Karpas-422 (cell line): ENCODE data around the gene PRKCG. TPM values are rescaled to one million over a fixed set of nuclear protein-coding genes. Genes with fewer than 3 reads are reported as not detected.
A peak's percentile ranks its signal among the peaks of the same experiment; 100 is the strongest.

Source experiments
- DNase-seq: peaks from one replicate; pipeline ENCODE4 v3.0.0-alpha.2; 2015
- H2AFZ ChIP-seq: fragments of 200-600 bp; sonication (generic); 2 replicates; pipeline ENCODE4 v1.6.1; 2014; ENCODE audit warnings: antibody characterized with exemption, low read length, mixed read lengths
- H3K27ac ChIP-seq: fragments of 200-600 bp; sonication (generic); 2 replicates; pipeline ENCODE4 v1.5.1; 2014; ENCODE audit warnings: mild to moderate bottlenecking, low read length, moderate library complexity
- H3K27me3 ChIP-seq: fragments of 200-600 bp; sonication (generic); 2 replicates; pipeline ENCODE4 v1.6.1; 2014; ENCODE audit warnings: low read length, mixed read lengths
- H3K36me3 ChIP-seq: fragments of 200-600 bp; sonication (generic); 2 replicates; pipeline ENCODE4 v1.6.1; 2014; ENCODE audit warnings: low read length, mixed read lengths; ENCODE audit not compliant: insufficient read depth
- H3K4me1 ChIP-seq: fragments of 200-600 bp; sonication (generic); 2 replicates; pipeline ENCODE4 v1.6.1; 2014; ENCODE audit warnings: mild to moderate bottlenecking, low read length, mixed read lengths
- H3K4me2 ChIP-seq: fragments of 200-600 bp; sonication (generic); 2 replicates; pipeline ENCODE4 v1.6.1; 2014; ENCODE audit warnings: low read length, low read depth, mild to moderate bottlenecking; ENCODE audit not compliant: poor library complexity, severe bottlenecking
- H3K4me3 ChIP-seq: fragments of 200-600 bp; sonication (generic); 2 replicates; pipeline ENCODE4 v1.5.1; 2014; ENCODE audit warnings: mild to moderate bottlenecking, antibody characterized with exemption, low read length, mixed read lengths
- H3K79me2 ChIP-seq: fragments of 200-600 bp; sonication (generic); 2 replicates; pipeline ENCODE4 v1.6.1; 2014; ENCODE audit warnings: mild to moderate bottlenecking, low read length, mixed read lengths
- H3K9ac ChIP-seq: fragments of 200-600 bp; sonication (generic); 2 replicates; pipeline ENCODE4 v1.6.0; 2014; ENCODE audit warnings: low read length
- H3K9me2 ChIP-seq: fragments of 200-600 bp; sonication (generic), shearing (Covaris generic); replicated peaks from 2 replicates; pipeline ENCODE4 v1.6.0; 2014; ENCODE audit warnings: mild to moderate bottlenecking, low read length, moderate library complexity; ENCODE audit not compliant: insufficient read depth
- H3K9me3 ChIP-seq: fragments of 300-700, 200-600 bp; sonication (generic); 2 replicates; pipeline ENCODE4 v1.6.1; 2014; ENCODE audit warnings: low read length, mixed read lengths
- H4K20me1 ChIP-seq: fragments of 200-600 bp; sonication (generic); 2 replicates; pipeline ENCODE4 v1.6.1; 2014; ENCODE audit warnings: mild to moderate bottlenecking, antibody characterized with exemption, low read length, low read depth; ENCODE audit not compliant: insufficient read depth
- total RNA-seq: library from RNA; depleted of rRNA; stranded (reverse); fragments of >200 nt; shearing (Covaris generic); gene quantifications from 2 replicates; pipeline ENCODE4 v1.2.3, GENCODE V29; 2014; ENCODE audit warnings: low replicate concordance

Gene PRKCG
- total RNA-seq, 1 experiment from 2014 or later = not detected

DNA sequence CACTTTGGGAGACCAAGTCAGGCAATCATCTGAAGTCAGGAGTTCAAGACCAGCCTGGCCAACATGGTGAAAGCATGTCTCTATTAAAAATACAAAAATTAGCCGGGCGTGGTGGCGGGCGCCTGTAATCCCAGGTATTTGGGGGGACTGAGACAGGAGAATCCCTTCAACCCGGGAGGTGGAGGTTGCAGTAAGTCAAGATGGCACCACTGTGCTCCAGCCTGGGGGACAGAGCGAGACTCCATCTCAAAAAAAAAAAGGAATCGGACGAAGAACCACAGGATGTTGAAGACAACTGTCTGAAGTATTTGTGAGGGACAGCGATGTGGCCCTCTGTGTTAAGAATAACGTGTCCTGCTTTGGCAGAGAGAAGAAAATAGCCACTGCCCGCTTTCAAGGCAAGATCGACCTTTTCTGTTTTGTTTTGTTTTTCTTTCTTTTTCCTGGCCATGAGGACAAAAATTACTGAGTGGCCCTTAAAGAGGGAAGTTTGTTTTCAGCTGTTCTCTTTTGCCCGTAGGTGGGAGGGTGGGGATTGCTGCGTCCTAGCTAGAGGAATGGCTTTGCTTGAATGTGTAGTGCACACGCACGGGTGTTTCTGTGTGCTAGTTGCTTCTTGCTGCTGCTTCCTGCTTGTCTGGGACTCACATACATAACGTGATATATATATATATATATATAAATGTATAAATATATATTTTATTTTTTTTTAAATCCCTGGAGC, 6.2 kb upstream of the PRKCG start:
- no peaks in the 10 kb centered on the region for H3K9me3 ChIP-seq
- H3K36me3 ChIP-seq = no peaks in the 10 kb centered on the region
- H3K27me3 ChIP-seq = no peaks in the 10 kb centered on the region
- H3K9me2 ChIP-seq = no peaks in the 10 kb centered on the region
- no peaks in the 10 kb centered on the region for H3K4me1 ChIP-seq
- H2AFZ ChIP-seq = no peak overlapping the region
- H3K79me2 ChIP-seq = no peaks in the 10 kb centered on the region
- no peak overlapping the region for H3K4me2 ChIP-seq
- H3K4me3 ChIP-seq = no peak overlapping the region
- H4K20me1 ChIP-seq = no peaks in the 10 kb centered on the region
- H3K9ac ChIP-seq = no peak overlapping the region
- no peak overlapping the region for H3K27ac ChIP-seq
- peak; percentile 26 for DNase-seq

- H3K4me2 ChIP-seq = no peak overlapping the region
- H3K27me3 ChIP-seq = no peaks in the 10 kb centered on the region
- H3K4me1 ChIP-seq = peaks cover 2% of the 10 kb centered on the region; the same call in 1 of the 2 replicates
- H2AFZ ChIP-seq = no peak overlapping the region
- no peak overlapping the region for H3K4me3 ChIP-seq
- H3K9me3 ChIP-seq = no peaks in the 10 kb centered on the region
- no peak overlapping the region for H3K27ac ChIP-seq
- H3K36me3 ChIP-seq = no peaks in the 10 kb centered on the region
- H3K79me2 ChIP-seq = no peaks in the 10 kb centered on the region
- H4K20me1 ChIP-seq = no peaks in the 10 kb centered on the region
- H3K9me2 ChIP-seq = no peaks in the 10 kb centered on the region
- DNase-seq = peak; percentile 28
- H3K9ac ChIP-seq = no peak overlapping the region
Observed at GRCh38 chr19:53876651-53877224, 5.3 kb upstream of the PRKCG start.

GRCh38 chr19:53877361-53877766, 4.6 kb upstream of the PRKCG start:
- peak; percentile 38 for DNase-seq
- Histone ChIP-seq H4K20me1 (no peaks in the 10 kb centered on the region), H3K27me3 (no peaks in the 10 kb centered on the region), H3K9me2 (no peaks in the 10 kb centered on the region), H3K79me2 (no peaks in the 10 kb centered on the region), H3K9me3 (no peaks in the 10 kb centered on the region), H3K27ac (no peak overlapping the region), H3K9ac (no peak overlapping the region), H3K4me2 (no peak overlapping the region), H2AFZ (no peak overlapping the region), H3K4me3 (no peak overlapping the region), H3K4me1 (peaks cover 5% of the 10 kb centered on the region; the same call in 1 of the 2 replicates), H3K36me3 (no peaks in the 10 kb centered on the region)

DNA sequence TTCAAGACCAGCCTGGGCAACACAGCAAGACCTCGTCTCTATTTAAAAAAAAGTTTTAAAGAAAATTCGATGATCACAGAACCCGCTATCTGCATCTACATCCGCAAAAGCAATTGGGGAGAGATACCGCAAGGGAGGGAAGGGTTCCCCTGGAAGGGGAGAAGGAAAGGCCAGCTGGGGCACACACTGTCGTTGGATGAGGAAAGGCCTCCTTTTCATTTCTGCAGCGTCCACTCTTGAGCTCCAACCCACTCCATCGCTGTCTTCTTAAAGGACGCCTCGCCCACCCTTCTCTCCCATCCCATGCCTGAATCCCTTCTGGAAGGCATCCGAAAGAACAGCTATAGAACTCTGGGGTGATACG, 3.2 kb upstream of the PRKCG start:
- Histone ChIP-seq H3K4me3 (no peak overlapping the region), H3K9me2 (no peaks in the 10 kb centered on the region), H3K4me2 (no peak overlapping the region), H3K36me3 (no peaks in the 10 kb centered on the region), H3K9ac (no peak overlapping the region), H3K4me1 (peaks cover 11% of the 10 kb centered on the region), H3K27ac (no peak overlapping the region), H2AFZ (no peak overlapping the region), H3K79me2 (no peaks in the 10 kb centered on the region), H3K9me3 (no peaks in the 10 kb centered on the region), H3K27me3 (no peaks in the 10 kb centered on the region), H4K20me1 (no peaks in the 10 kb centered on the region)
- DNase-seq = peak; percentile 14

DNA sequence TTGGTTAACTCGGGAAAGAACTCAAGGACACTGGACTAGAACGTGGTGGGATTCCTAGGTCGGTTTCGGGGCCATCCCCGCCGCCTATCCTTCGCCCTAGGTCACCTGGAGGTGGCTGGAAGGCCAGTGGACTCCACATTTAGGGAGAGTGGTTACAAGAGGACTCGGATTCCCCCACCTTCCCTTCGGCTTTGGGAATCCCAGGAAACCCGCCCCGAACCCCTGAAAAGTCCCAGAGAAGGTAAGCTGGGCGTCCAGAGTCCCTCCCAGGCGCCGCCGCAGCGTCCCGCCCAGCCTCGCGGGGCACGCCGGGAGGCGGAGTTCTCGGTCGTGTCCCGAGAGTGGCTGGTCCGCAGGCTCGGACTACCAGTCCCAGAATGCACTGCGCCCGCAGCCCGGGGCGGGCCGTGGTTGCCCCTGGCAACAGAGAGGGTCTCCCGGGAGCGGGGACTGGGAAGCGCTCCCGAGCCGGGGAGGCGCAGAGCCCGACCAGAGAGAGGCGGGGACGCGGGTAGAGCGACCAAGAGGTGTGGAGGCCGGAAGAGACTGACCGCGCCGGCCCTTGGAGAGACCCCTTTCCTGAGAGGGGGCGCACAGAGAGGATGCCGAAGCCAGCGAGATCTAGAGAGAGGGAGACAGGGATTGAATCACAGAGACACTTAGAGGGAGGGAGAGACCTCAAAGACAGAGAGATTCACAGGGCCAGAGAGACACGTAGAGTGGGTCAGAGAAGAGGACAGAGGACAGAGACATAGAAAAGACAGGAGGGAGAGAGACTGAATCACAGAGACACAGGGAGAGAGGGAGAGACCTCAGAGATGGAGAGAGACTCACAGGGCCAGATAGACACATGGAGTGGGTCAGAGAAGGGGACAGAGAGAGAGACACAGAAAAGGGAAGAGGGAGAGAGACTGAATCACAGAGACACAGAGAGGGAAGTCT, 2.6 kb upstream of the PRKCG start:
- Histone ChIP-seq H3K79me2 (no peaks in the 10 kb centered on the region), H3K4me3 (no peak overlapping the region), H3K9me2 (no peaks in the 10 kb centered on the region), H3K4me2 (no peak overlapping the region), H3K9me3 (no peaks in the 10 kb centered on the region), H4K20me1 (no peaks in the 10 kb centered on the region), H3K4me1 (peaks cover 11% of the 10 kb centered on the region), H3K9ac (no peak overlapping the region), H3K27me3 (no peaks in the 10 kb centered on the region), H2AFZ (no peak overlapping the region), H3K36me3 (no peaks in the 10 kb centered on the region), H3K27ac (no peak overlapping the region)
- DNase-seq = peak; percentile 37

DNA sequence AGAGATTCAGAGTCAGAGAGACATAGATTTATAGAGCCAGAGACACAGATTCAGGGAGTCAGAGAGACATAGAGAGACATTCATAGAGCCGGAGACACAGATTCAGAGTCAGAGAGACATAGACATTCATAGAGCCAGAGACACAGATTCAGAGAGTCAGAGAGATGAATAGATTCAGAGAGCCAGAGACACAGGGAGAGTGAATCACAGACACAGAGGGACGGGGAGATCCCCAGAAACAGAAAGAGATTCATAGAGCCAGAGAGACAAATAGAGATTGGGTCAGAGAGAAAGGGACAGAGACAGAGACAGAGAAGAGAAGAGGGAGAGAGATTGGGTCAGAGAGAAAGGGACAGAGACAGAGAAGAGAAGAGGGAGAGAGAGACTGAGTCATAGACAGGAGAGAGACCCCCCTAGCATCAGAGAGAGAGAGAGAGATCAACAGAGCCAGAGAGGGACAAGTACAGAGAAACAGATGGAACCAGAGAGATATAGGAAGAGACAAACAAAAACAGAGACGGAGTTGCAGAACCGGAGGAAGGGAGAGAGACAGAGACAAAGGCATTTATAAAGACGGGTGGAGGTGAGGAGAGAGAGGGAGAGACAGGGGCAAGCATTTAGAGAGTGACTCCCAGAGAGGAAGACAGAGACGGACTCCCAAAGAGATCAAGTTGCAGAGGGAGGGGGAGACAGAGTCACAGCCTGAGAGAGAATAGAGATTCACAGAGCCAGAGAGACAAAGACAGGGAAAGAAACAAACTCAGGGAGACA, 1.1 kb upstream of the PRKCG start:
- Histone ChIP-seq H3K9me2 (no peaks in the 10 kb centered on the region), H3K36me3 (no peaks in the 10 kb centered on the region), H3K4me3 (no peak overlapping the region), H3K27ac (no peak overlapping the region), H2AFZ (no peak overlapping the region), H3K79me2 (no peaks in the 10 kb centered on the region), H4K20me1 (no peaks in the 10 kb centered on the region), H3K4me1 (peaks cover 11% of the 10 kb centered on the region), H3K9ac (no peak overlapping the region), H3K27me3 (no peaks in the 10 kb centered on the region), H3K4me2 (no peak overlapping the region), H3K9me3 (no peaks in the 10 kb centered on the region)
- peak; percentile 30 for DNase-seq

DNA sequence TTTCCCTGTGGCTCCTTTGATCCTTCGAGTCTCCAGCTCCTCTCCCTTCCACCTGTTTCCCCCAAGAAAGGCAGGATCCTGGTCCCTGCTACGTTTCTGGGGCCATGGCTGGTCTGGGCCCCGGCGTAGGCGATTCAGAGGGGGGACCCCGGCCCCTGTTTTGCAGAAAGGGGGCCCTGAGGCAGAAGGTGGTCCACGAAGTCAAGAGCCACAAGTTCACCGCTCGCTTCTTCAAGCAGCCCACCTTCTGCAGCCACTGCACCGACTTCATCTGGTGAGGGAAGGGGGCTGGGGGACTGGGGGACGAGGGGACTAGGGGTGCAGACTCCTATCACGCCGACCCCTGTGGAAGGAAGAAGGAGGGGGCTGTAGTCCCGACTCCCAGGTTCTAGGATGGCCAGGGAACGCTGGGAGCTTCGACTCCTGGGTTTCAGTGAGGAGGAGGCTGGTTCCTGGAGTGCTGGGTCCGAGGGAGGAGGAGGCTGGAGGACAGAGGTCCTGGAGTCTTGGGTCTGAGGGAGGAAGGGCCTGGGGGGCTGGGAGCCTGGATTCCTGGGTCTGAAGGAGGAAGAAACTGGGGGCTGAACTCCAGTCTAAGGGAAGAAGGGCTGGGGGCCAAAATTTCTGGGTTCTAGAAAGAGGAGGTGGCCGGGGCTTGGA, 524 bp downstream of the PRKCG start:
- no peaks in the 10 kb centered on the region for H3K79me2 ChIP-seq
- no peak overlapping the region for H3K27ac ChIP-seq
- H3K4me1 ChIP-seq = peaks cover 11% of the 10 kb centered on the region
- no peaks in the 10 kb centered on the region for H3K9me2 ChIP-seq
- no peaks in the 10 kb centered on the region for H3K27me3 ChIP-seq
- H3K4me2 ChIP-seq = peak overlapping the region; percentile 38
- H4K20me1 ChIP-seq = no peaks in the 10 kb centered on the region
- no peak overlapping the region for H3K4me3 ChIP-seq
- H3K36me3 ChIP-seq = no peaks in the 10 kb centered on the region
- no peaks in the 10 kb centered on the region for H3K9me3 ChIP-seq
- no peak overlapping the region for H3K9ac ChIP-seq
- no peak for DNase-seq
- no peak overlapping the region for H2AFZ ChIP-seq
